Stomach (tissue), 4 donors: ENCODE data around the gene PDE4D.

Experiments
- CTCF ChIP-seq, 7 experiments: fragments of 450-650 bp in 4 of 7; fragments of 200-600 bp in 3 of 7; sonication (generic) in 3 of 7; IDR thresholded peaks; one replicate each; pipeline ENCODE4 v1.5.1; 2016 to 2019; ENCODE audit warnings: antibody characterized with exemption in 7 of 7, control low read depth in 2 of 7, mild to moderate bottlenecking in 1 of 7
- POLR2A ChIP-seq, 4 donors: fragments of 450-650 bp; IDR thresholded peaks; one replicate each; pipeline ENCODE4 v1.6.1; 2016; ENCODE audit warnings: antibody characterized with exemption in 4 of 4, control low read depth in 2 of 4, mild to moderate bottlenecking in 1 of 4, moderate library complexity in 1 of 4
- POLR2AphosphoS5 ChIP-seq, 3 donors: sonication (generic); formaldehyde crosslinking; IDR thresholded peaks; one replicate each; pipeline ENCODE4 v1.6.1; 2016; ENCODE audit warnings: antibody characterized with exemption in 3 of 3

- TF ChIP-seq POLR2A (IDR thresholded peaks at IDR 0.05) (no peak), POLR2AphosphoS5 (IDR thresholded peaks at IDR 0.05) (no peak), CTCF (IDR thresholded peaks at IDR 0.05) (no peak)
Measured at GRCh38 chr5:59605915-59606314, 287.6 kb downstream of the PDE4D start.
